SJSA1 (cell line): ENCODE measurements around the gene TRAP1. TPM values are rescaled to one million over a fixed set of nuclear protein-coding genes. Genes with fewer than 3 reads are reported as not detected.
"Not testable (repeated sequence)": the region's sequence is repeated elsewhere in the genome, so short reads cannot be mapped to it uniquely, and the experiment has no call there.

Experiments
- DNase-seq, 2 experiments: peaks; one replicate each; pipeline ENCODE4 v3.0.0-alpha.2; 2015 to 2020; ENCODE audit warnings: low spot score in 2 of 2, low read depth in 1 of 2
- H3K27ac ChIP-seq: fragments of 250-450 bp; sonication (Bioruptor Pico); 2 replicates; pipeline ENCODE4 v1.5.1; 2020; ENCODE audit warnings: mild to moderate bottlenecking, moderate library complexity
- H3K27me3 ChIP-seq: fragments of 250-450 bp; sonication (Bioruptor Pico); replicated peaks from 2 replicates; pipeline ENCODE4 v1.5.1; 2020; ENCODE audit warnings: mild to moderate bottlenecking, moderate library complexity
- H3K36me3 ChIP-seq: fragments of 250-450 bp; sonication (Bioruptor Pico); 2 replicates; pipeline ENCODE4 v1.5.1; 2020; ENCODE audit warnings: mild to moderate bottlenecking
- H3K4me1 ChIP-seq: fragments of 250-450 bp; sonication (Bioruptor Pico); replicated peaks from 2 replicates; pipeline ENCODE4 v1.6.1; 2021; ENCODE audit warnings: mild to moderate bottlenecking
- H3K4me3 ChIP-seq: fragments of 250-450 bp; sonication (Bioruptor Pico); 2 replicates; pipeline ENCODE4 v1.5.1; 2020; ENCODE audit warnings: mild to moderate bottlenecking
- H3K9me3 ChIP-seq: fragments of 250-450 bp; sonication (Bioruptor Pico); replicated peaks from 2 replicates; pipeline ENCODE4 v1.5.1; 2020; ENCODE audit warnings: mild to moderate bottlenecking
- total RNA-seq: library from RNA; depleted of rRNA; stranded (reverse); fragments of >200 nt; shearing (Covaris generic); gene quantifications from 2 replicates; pipeline ENCODE4 v1.2.3, GENCODE V29; 2014

The TRAP1 gene
- total RNA-seq, 1 experiment from 2014 or later, result 50.7 TPM

GRCh38 chr16:3670711-3671110 is 46.6 kb downstream of the TRAP1 start:
- no peak for DNase-seq
- H3K27me3 ChIP-seq, result no peaks in the 10 kb centered on the region
- peaks cover 49% of the 10 kb centered on the region for H3K36me3 ChIP-seq
- H3K9me3 ChIP-seq, result no peaks in the 10 kb centered on the region
- no peak overlapping the region for H3K4me3 ChIP-seq
- no peak overlapping the region for H3K27ac ChIP-seq
- H3K4me1 ChIP-seq, result no peaks in the 10 kb centered on the region

- Histone ChIP-seq H3K4me3 (no peak overlapping the region), H3K4me1 (no peaks in the 10 kb centered on the region), H3K36me3 (peaks cover 46% of the 10 kb centered on the region), H3K9me3 (no peaks in the 10 kb centered on the region), H3K27ac (no peak overlapping the region), H3K27me3 (no peaks in the 10 kb centered on the region)
- no peak for DNase-seq
Measured at GRCh38 chr16:3669082-3669481, 48.2 kb downstream of the TRAP1 start.

- H3K4me3 ChIP-seq, result no peak overlapping the region
- no peak for DNase-seq
- H3K27ac ChIP-seq, result no peak overlapping the region
- no peaks in the 10 kb centered on the region for H3K4me1 ChIP-seq
- peaks cover 45% of the 10 kb centered on the region for H3K36me3 ChIP-seq
- H3K27me3 ChIP-seq, result no peaks in the 10 kb centered on the region
- no peaks in the 10 kb centered on the region for H3K9me3 ChIP-seq
Measured at GRCh38 chr16:3668626-3669025, 48.7 kb downstream of the TRAP1 start.

GRCh38 chr16:3665508-3665907 is 51.8 kb downstream of the TRAP1 start:
- H3K27ac ChIP-seq, result no peak overlapping the region
- no peak for DNase-seq
- no peaks in the 10 kb centered on the region for H3K9me3 ChIP-seq
- H3K27me3 ChIP-seq, result no peaks in the 10 kb centered on the region
- peaks cover 60% of the 10 kb centered on the region for H3K36me3 ChIP-seq
- no peak overlapping the region for H3K4me3 ChIP-seq
- H3K4me1 ChIP-seq, result no peaks in the 10 kb centered on the region

- H3K36me3 ChIP-seq, result peaks cover 69% of the 10 kb centered on the region
- no peaks in the 10 kb centered on the region for H3K27me3 ChIP-seq
Measured at GRCh38 chr16:3664187-3664896, 53.0 kb downstream of the TRAP1 start.

GRCh38 chr16:3662601-3663000 is 54.7 kb downstream of the TRAP1 start:
- Histone ChIP-seq H3K36me3 (peaks cover 77% of the 10 kb centered on the region), H3K4me3 (no peak overlapping the region), H3K9me3 (no peaks in the 10 kb centered on the region), H3K27ac (no peak overlapping the region), H3K4me1 (no peaks in the 10 kb centered on the region), H3K27me3 (no peaks in the 10 kb centered on the region)
- DNase-seq, result no peak

More at GRCh38 chr16:3664187-3664896, 53.0 kb downstream of the TRAP1 start:
- no peak overlapping the region for H3K4me3 ChIP-seq
- no peaks in the 10 kb centered on the region for H3K9me3 ChIP-seq
- H3K27ac ChIP-seq, result no peak overlapping the region
- H3K4me1 ChIP-seq, result no peaks in the 10 kb centered on the region
- DNase-seq, result no peak

GRCh38 chr16:3661922-3662321 is 55.4 kb downstream of the TRAP1 start:
- no peak overlapping the region for H3K27ac ChIP-seq
- H3K27me3 ChIP-seq, result no peaks in the 10 kb centered on the region
- no peaks in the 10 kb centered on the region for H3K4me1 ChIP-seq
- H3K36me3 ChIP-seq, result peaks cover 82% of the 10 kb centered on the region
- H3K9me3 ChIP-seq, result no peaks in the 10 kb centered on the region
- no peak for DNase-seq
- no peak overlapping the region for H3K4me3 ChIP-seq

- H3K27me3 ChIP-seq, result no peaks in the 10 kb centered on the region
- H3K36me3 ChIP-seq, result peaks cover 87% of the 10 kb centered on the region
- no peaks in the 10 kb centered on the region for H3K4me1 ChIP-seq
- no peak for DNase-seq
- no peak overlapping the region for H3K27ac ChIP-seq
- H3K9me3 ChIP-seq, result no peaks in the 10 kb centered on the region
- no peak overlapping the region for H3K4me3 ChIP-seq
Measured at GRCh38 chr16:3661311-3661710, 56.0 kb downstream of the TRAP1 start.

- Histone ChIP-seq H3K9me3 (no peaks in the 10 kb centered on the region), H3K27ac (no peak overlapping the region), H3K4me3 (no peak overlapping the region), H3K36me3 (peaks cover 85% of the 10 kb centered on the region), H3K4me1 (no peaks in the 10 kb centered on the region), H3K27me3 (no peaks in the 10 kb centered on the region)
- DNase-seq, result no peak
Measured at GRCh38 chr16:3659251-3659650, 58.1 kb downstream of the TRAP1 start.

GRCh38 chr16:3656491-3657468 is 60.5 kb downstream of the TRAP1 start:
- peaks cover 67% of the 10 kb centered on the region for H3K36me3 ChIP-seq
- no peaks in the 10 kb centered on the region for H3K4me1 ChIP-seq
- no peaks in the 10 kb centered on the region for H3K27me3 ChIP-seq
- no peak for DNase-seq
- H3K27ac ChIP-seq, result no peak overlapping the region
- H3K9me3 ChIP-seq, result no peaks in the 10 kb centered on the region
- H3K4me3 ChIP-seq, result no peak overlapping the region

- not testable (repeated sequence) for H3K9me3 ChIP-seq, H3K4me1 ChIP-seq, H3K27ac ChIP-seq, H3K4me3 ChIP-seq, DNase-seq, H3K27me3 ChIP-seq
- H3K36me3 ChIP-seq, result peaks cover 61% of the 10 kb centered on the region
Measured at GRCh38 chr16:3656160-3656490, 61.2 kb downstream of the TRAP1 start.

GRCh38 chr16:3655396-3656159 is 61.7 kb downstream of the TRAP1 start:
- H3K27ac ChIP-seq, result no peak overlapping the region
- DNase-seq, result no peak
- no peak overlapping the region for H3K4me3 ChIP-seq
- H3K36me3 ChIP-seq, result peaks cover 57% of the 10 kb centered on the region
- H3K27me3 ChIP-seq, result no peaks in the 10 kb centered on the region
- H3K4me1 ChIP-seq, result no peaks in the 10 kb centered on the region
- H3K9me3 ChIP-seq, result no peaks in the 10 kb centered on the region

GRCh38 chr16:3655030-3655395 is 62.3 kb downstream of the TRAP1 start:
- DNase-seq, result no peak
- H3K27me3 ChIP-seq, result no peaks in the 10 kb centered on the region
- peaks cover 53% of the 10 kb centered on the region for H3K36me3 ChIP-seq
- H3K9me3 ChIP-seq, result no peaks in the 10 kb centered on the region
- no peaks in the 10 kb centered on the region for H3K4me1 ChIP-seq
- no peak overlapping the region for H3K27ac ChIP-seq
- H3K4me3 ChIP-seq, result no peak overlapping the region
